SH-SY5Y (cell line): ENCODE results near the gene CTNNBIP1.

Experiments used
- GATA2 ChIP-seq: IDR thresholded peaks from 2 replicates; pipeline ENCODE4 v1.6.1; 2011; ENCODE audit warnings: mild to moderate bottlenecking, low read depth, low read length
- GATA3 ChIP-seq: IDR thresholded peaks from 2 replicates; pipeline ENCODE4 v1.6.1; 2011; ENCODE audit warnings: low read depth, mild to moderate bottlenecking, low read length, moderate library complexity

GRCh38 chr1:9863371-9863770 lies 46.7 kb downstream of the CTNNBIP1 start:
- TF ChIP-seq GATA3, result no peak
- no peak for TF ChIP-seq GATA2
